Measurements from ENCODE around the gene DDX39B.

Gene DDX39B

GRCh38 chr6:31585491-31585890, 43.7 kb upstream of the DDX39B start:
- TF ChIP-seq CTCF (IDR thresholded peaks at IDR 0.05; ENCODE audit: control insufficient read depth, extremely low read depth, insufficient read depth) = 0 out of 2 replicates have a peak, but pooled peaks have one; percentile 16
- DNase-seq (ENCODE audit: low read depth) = no peak
- H3K4me3 ChIP-seq (ENCODE audit: low read depth, low read length) = no peak overlapping the region

GRCh38 chr6:31582230-31582643, 40.4 kb upstream of the DDX39B start, which contains the start of gene LTB:
TSS of gene LTB (minus strand) at chr6:31582424. CDS start at chr6:31582417, 7 bp downstream.
- DNase-seq (ENCODE audit: low read depth) = no peak
- H3K4me3 ChIP-seq (ENCODE audit: low read depth, low read length) = peak within 1 kb of the TSS; percentile 53
- TF ChIP-seq CTCF (IDR thresholded peaks at IDR 0.05; ENCODE audit: control insufficient read depth, extremely low read depth, insufficient read depth) = no peak

- H3K4me3 ChIP-seq (ENCODE audit: low read depth, low read length) = peak overlapping the region; percentile 53
- TF ChIP-seq CTCF (IDR thresholded peaks at IDR 0.05; ENCODE audit: control insufficient read depth, extremely low read depth, insufficient read depth) = no peak
- DNase-seq (ENCODE audit: low read depth) = no peak
Measured at GRCh38 chr6:31581434-31582229, 39.8 kb upstream of the DDX39B start.

- no peak for DNase-seq (ENCODE audit: low read depth)
- TF ChIP-seq CTCF (IDR thresholded peaks at IDR 0.05; ENCODE audit: control insufficient read depth, extremely low read depth, insufficient read depth) = peak; percentile 87
- H3K4me3 ChIP-seq (ENCODE audit: low read depth, low read length) = peak overlapping the region; percentile 53
Measured at GRCh38 chr6:31580807-31581433, 39.1 kb upstream of the DDX39B start.

- no peak for TF ChIP-seq CTCF (IDR thresholded peaks at IDR 0.05; ENCODE audit: control insufficient read depth, extremely low read depth, insufficient read depth)
- H3K4me3 ChIP-seq (ENCODE audit: low read depth, low read length) = peak overlapping the region; percentile 53
- DNase-seq (ENCODE audit: low read depth) = no peak
Measured at GRCh38 chr6:31580438-31580740, 38.6 kb upstream of the DDX39B start.

GRCh38 chr6:31579546-31580437, 38.0 kb upstream of the DDX39B start:
- no peak for TF ChIP-seq CTCF (IDR thresholded peaks at IDR 0.05; ENCODE audit: control insufficient read depth, extremely low read depth, insufficient read depth)
- no peak for DNase-seq (ENCODE audit: low read depth)
- no peak overlapping the region for H3K4me3 ChIP-seq (ENCODE audit: low read depth, low read length)

Measured in LNCaP clone FGC (cell line).